HEK293 (cell line): ENCODE data around the gene ALLC.

Experiments used
- ZNF274 ChIP-seq, 2 experiments: fragments of 200-500 bp in 1 of 2; fragments of 450-650 bp in 1 of 2; sonication (Bioruptor generic) in 1 of 2; formaldehyde crosslinking in 1 of 2; IDR thresholded peaks; 2 replicates each; pipeline versions ENCODE4 v1.5.1 to v1.6.1; 2014 to 2016; ENCODE audit warnings: borderline replicate concordance in 1 of 2, inconsistent platforms in 1 of 2, low read length in 1 of 2, missing biosample characterization in 1 of 2, missing genetic modification characterization in 1 of 2
- ZNF677 ChIP-seq: fragments of 450-650 bp; IDR thresholded peaks from 2 replicates; pipeline ENCODE4 v1.5.0; 2018; ENCODE audit warnings: missing biosample characterization, mild to moderate bottlenecking, missing genetic modification characterization, moderate library complexity
- ZNF830 ChIP-seq: fragments of 450-650 bp; IDR thresholded peaks from 2 replicates; pipeline ENCODE4 v1.5.0; 2018; ENCODE audit warnings: missing biosample characterization, missing genetic modification characterization, low read depth, mild to moderate bottlenecking, moderate library complexity
- TF ChIP-seq, protein P1 (sequence below): fragments of 450-650 bp; formaldehyde crosslinking; IDR thresholded peaks from 2 replicates; pipeline ENCODE4 v1.5.1; 2016; ENCODE audit warnings: missing biosample characterization, missing genetic modification characterization

DNA sequence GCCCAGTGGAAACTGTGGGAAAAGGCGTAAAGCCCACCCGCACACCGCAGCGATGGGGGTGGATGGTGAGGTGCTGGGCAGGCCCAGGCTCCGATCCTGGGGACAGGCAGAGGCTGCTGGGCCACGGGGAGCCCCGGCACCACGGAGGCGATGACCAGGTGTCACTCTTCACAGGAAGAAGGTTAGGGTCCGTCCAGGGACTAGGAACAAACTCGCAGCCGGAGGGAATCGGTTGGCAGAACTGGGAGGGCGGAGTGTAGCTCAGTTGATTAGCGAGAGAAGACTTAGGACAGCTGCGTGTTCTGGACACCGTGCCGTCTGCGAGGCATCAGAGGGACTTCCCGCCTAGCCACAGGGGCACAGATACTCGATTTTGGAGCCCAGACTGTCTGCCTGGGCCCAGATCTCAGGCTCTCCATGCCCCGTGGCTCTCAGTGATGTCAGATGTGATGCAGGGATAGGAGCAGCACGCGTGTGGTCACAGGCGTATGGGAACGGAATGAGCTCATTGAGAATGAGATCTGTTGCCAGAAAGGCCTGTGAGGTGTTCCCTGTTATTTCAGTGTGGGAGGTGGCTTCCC is 16.1 kb upstream of the ALLC start:
- TF ChIP-seq ZNF274 (IDR thresholded peaks at IDR 0.05; ENCODE audit: low read length) = no peak
- TF ChIP-seq ZNF274 (tag by site-specific recombination; IDR thresholded peaks at IDR 0.05; ENCODE audit: borderline replicate concordance) = no peak
- TF ChIP-seq, protein P1, sequence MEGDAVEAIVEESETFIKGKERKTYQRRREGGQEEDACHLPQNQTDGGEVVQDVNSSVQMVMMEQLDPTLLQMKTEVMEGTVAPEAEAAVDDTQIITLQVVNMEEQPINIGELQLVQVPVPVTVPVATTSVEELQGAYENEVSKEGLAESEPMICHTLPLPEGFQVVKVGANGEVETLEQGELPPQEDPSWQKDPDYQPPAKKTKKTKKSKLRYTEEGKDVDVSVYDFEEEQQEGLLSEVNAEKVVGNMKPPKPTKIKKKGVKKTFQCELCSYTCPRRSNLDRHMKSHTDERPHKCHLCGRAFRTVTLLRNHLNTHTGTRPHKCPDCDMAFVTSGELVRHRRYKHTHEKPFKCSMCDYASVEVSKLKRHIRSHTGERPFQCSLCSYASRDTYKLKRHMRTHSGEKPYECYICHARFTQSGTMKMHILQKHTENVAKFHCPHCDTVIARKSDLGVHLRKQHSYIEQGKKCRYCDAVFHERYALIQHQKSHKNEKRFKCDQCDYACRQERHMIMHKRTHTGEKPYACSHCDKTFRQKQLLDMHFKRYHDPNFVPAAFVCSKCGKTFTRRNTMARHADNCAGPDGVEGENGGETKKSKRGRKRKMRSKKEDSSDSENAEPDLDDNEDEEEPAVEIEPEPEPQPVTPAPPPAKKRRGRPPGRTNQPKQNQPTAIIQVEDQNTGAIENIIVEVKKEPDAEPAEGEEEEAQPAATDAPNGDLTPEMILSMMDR (tag by site-specific recombination) = no peak
- no peak for TF ChIP-seq ZNF677 (tag by site-specific recombination)
- no peak for TF ChIP-seq ZNF830 (tag by site-specific recombination)
